Fibroblast of upper back skin (primary cell): ENCODE results near the gene ASTN2.
"Not testable (repeated sequence)": the region's sequence is repeated elsewhere in the genome, so short reads cannot be mapped to it uniquely, and the experiment has no call there.

Experiments used
- DNase-seq: peaks from one replicate; pipeline ENCODE4 v3.0.0-alpha.2; 2013

ASTN2 gene

GRCh38 chr9:116899337-116900006 is 515.4 kb downstream of the ASTN2 start:
- peak; percentile 66 for DNase-seq

GRCh38 chr9:116898131-116898530 is 516.7 kb downstream of the ASTN2 start:
- not testable (repeated sequence) for DNase-seq

- no peak for DNase-seq
Observed at GRCh38 chr9:116897201-116897600, 517.7 kb downstream of the ASTN2 start.

- DNase-seq = no peak
Observed at GRCh38 chr9:116895961-116896360, 518.9 kb downstream of the ASTN2 start.

GRCh38 chr9:116891424-116891823 is 523.4 kb downstream of the ASTN2 start:
- DNase-seq = no peak

- not testable (repeated sequence) for DNase-seq
Observed at GRCh38 chr9:116888476-116888875, 526.4 kb downstream of the ASTN2 start.

- DNase-seq = no peak
Observed at GRCh38 chr9:116888066-116888465, 526.8 kb downstream of the ASTN2 start.

- no peak for DNase-seq
Observed at GRCh38 chr9:116883676-116884075, 531.2 kb downstream of the ASTN2 start.

- no peak for DNase-seq
Observed at GRCh38 chr9:116877072-116877471, 537.8 kb downstream of the ASTN2 start.

- DNase-seq = no peak
Observed at GRCh38 chr9:116875576-116875975, 539.3 kb downstream of the ASTN2 start.

GRCh38 chr9:116873937-116874914 is 540.6 kb downstream of the ASTN2 start:
- DNase-seq = no peak

GRCh38 chr9:116873491-116873890 is 541.4 kb downstream of the ASTN2 start:
- DNase-seq = no peak

- DNase-seq = no peak
Observed at GRCh38 chr9:116870566-116870965, 544.3 kb downstream of the ASTN2 start.

GRCh38 chr9:116868201-116868600 is 546.7 kb downstream of the ASTN2 start:
- no peak for DNase-seq

GRCh38 chr9:116861321-116861720 is 553.5 kb downstream of the ASTN2 start:
- no peak for DNase-seq

GRCh38 chr9:116860509-116861120 is 554.2 kb downstream of the ASTN2 start:
- peak; percentile 65 for DNase-seq

GRCh38 chr9:116859763-116860162 is 555.1 kb downstream of the ASTN2 start:
- DNase-seq = no peak

- DNase-seq = no peak
Observed at GRCh38 chr9:116857321-116857720, 557.5 kb downstream of the ASTN2 start.

- peak; percentile 9 for DNase-seq
Observed at GRCh38 chr9:116855881-116856662, 558.8 kb downstream of the ASTN2 start.

GRCh38 chr9:116849721-116850120 is 565.1 kb downstream of the ASTN2 start:
- no peak for DNase-seq

GRCh38 chr9:116844621-116845020 is 570.2 kb downstream of the ASTN2 start:
- DNase-seq = no peak

- DNase-seq = no peak
Observed at GRCh38 chr9:116843863-116844620, 570.8 kb downstream of the ASTN2 start.
